Neural cell (in vitro differentiated cells): ENCODE measurements around the gene RAB22A. TPM values are rescaled to one million over a fixed set of nuclear protein-coding genes. Genes with fewer than 3 reads are reported as not detected.

Experiments
- H2AFZ ChIP-seq: fragments of 200-600, 300-800 bp; sonication (generic), shearing (Covaris generic); 2 replicates; pipeline ENCODE4 v1.6.0; 2014; ENCODE audit warnings: low read depth, mild to moderate bottlenecking, antibody characterized with exemption, low read length, moderate library complexity
- H3F3A ChIP-seq: fragments of 200-600 bp; shearing (Covaris generic); 2 replicates; pipeline ENCODE4 v1.6.1; 2016; ENCODE audit warnings: mild to moderate bottlenecking, moderate library complexity, mixed read lengths, antibody characterized with exemption, low read length; ENCODE audit not compliant: insufficient read depth, poor library complexity, severe bottlenecking
- H3K27ac ChIP-seq: fragments of 200-600, 300-800 bp; sonication (generic), shearing (Covaris generic); 2 replicates; pipeline ENCODE4 v1.5.1; 2014; ENCODE audit warnings: mild to moderate bottlenecking, low read length, moderate library complexity
- H3K27me3 ChIP-seq: fragments of 300-800, 200-600 bp; sonication (generic), shearing (Covaris generic); 2 replicates; pipeline ENCODE4 v1.6.0; 2014; ENCODE audit warnings: mild to moderate bottlenecking, low read depth, low read length, moderate library complexity; ENCODE audit not compliant: insufficient read depth
- H3K36me3 ChIP-seq: fragments of 300-800, 200-600 bp; sonication (generic), shearing (Covaris generic); 2 replicates; pipeline ENCODE4 v1.5.1; 2014; ENCODE audit warnings: mild to moderate bottlenecking, antibody characterized with exemption, low read length, moderate library complexity; ENCODE audit not compliant: insufficient read depth
- H3K4me2 ChIP-seq: fragments of 300-800, 200-600 bp; sonication (generic), shearing (Covaris generic); 2 replicates; pipeline ENCODE4 v1.6.0; 2014; ENCODE audit warnings: mild to moderate bottlenecking, low read length
- H3K4me3 ChIP-seq: fragments of 300-800, 200-600 bp; sonication (generic), shearing (Covaris generic); 2 replicates; pipeline ENCODE4 v1.5.1; 2014; ENCODE audit warnings: mild to moderate bottlenecking, low read length, moderate library complexity
- H3K79me2 ChIP-seq: fragments of 200-600 bp; shearing (Covaris generic); replicated peaks from 2 replicates; pipeline ENCODE4 v1.6.0; 2014; ENCODE audit warnings: mild to moderate bottlenecking, low read length, moderate library complexity; ENCODE audit not compliant: insufficient read depth
- H3K9ac ChIP-seq: fragments of 300-800, 200-600 bp; sonication (generic), shearing (Covaris generic); 2 replicates; pipeline ENCODE4 v1.6.1; 2016; ENCODE audit warnings: mild to moderate bottlenecking, low read length, mixed read lengths
- H3K9me2 ChIP-seq: fragments of 200-600 bp; shearing (Covaris generic); 2 replicates; pipeline ENCODE4 v1.6.1; 2016; ENCODE audit warnings: mild to moderate bottlenecking, low read length, mixed read lengths; ENCODE audit not compliant: insufficient read depth
- H3K9me3 ChIP-seq: fragments of 200-600, 300-800 bp; sonication (generic), shearing (Covaris generic); 2 replicates; pipeline ENCODE4 v1.6.1; 2016; ENCODE audit warnings: mild to moderate bottlenecking, mixed run types, low read length, moderate library complexity, mixed read lengths
- H4K20me1 ChIP-seq: fragments of 200-600 bp; shearing (Covaris generic); 2 replicates; pipeline ENCODE4 v1.6.1; 2016; ENCODE audit warnings: mild to moderate bottlenecking, mixed run types; ENCODE audit not compliant: insufficient read depth
- CTCF ChIP-seq: fragments of 450-650 bp; IDR thresholded peaks from 2 replicates; pipeline ENCODE4 v1.5.1; 2014; ENCODE audit warnings: antibody characterized with exemption, mild to moderate bottlenecking, moderate library complexity; ENCODE audit not compliant: poor library complexity, severe bottlenecking
- EP300 ChIP-seq: fragments of 450-650 bp; conservative IDR thresholded peaks from 2 replicates; pipeline ENCODE4 v1.6.1; 2014; ENCODE audit warnings: antibody characterized with exemption, mild to moderate bottlenecking, moderate library complexity; ENCODE audit not compliant: poor library complexity, severe bottlenecking
- EZH2 ChIP-seq: fragments of 200-600, 300-800 bp; shearing (Covaris generic), sonication (generic); IDR thresholded peaks from 2 replicates; pipeline ENCODE4 v1.6.1; 2014; ENCODE audit warnings: antibody characterized with exemption, low read length, borderline replicate concordance, mild to moderate bottlenecking; ENCODE audit not compliant: insufficient read depth, poor library complexity, severe bottlenecking
- MXI1 ChIP-seq: fragments of 450-650 bp; conservative IDR thresholded peaks from 2 replicates; pipeline ENCODE4 v1.6.1; 2014; ENCODE audit warnings: antibody characterized with exemption, mild to moderate bottlenecking; ENCODE audit not compliant: poor library complexity, severe bottlenecking
- POLR2AphosphoS5 ChIP-seq: IDR thresholded peaks from 2 replicates; pipeline ENCODE4 v1.6.1; 2012
- RAD21 ChIP-seq: fragments of 450-650 bp; conservative IDR thresholded peaks from 2 replicates; pipeline ENCODE4 v1.6.1; 2014; ENCODE audit warnings: antibody characterized with exemption, mild to moderate bottlenecking, moderate library complexity
- SMC3 ChIP-seq: fragments of 450-650 bp; conservative IDR thresholded peaks from 2 replicates; pipeline ENCODE4 v1.6.1; 2014; ENCODE audit warnings: antibody characterized with exemption, mild to moderate bottlenecking, moderate library complexity; ENCODE audit not compliant: poor library complexity
- TAF1 ChIP-seq: IDR thresholded peaks from 2 replicates; pipeline ENCODE4 v1.6.1; 2012; ENCODE audit warnings: low read depth
- polyA plus RNA-seq: library from polyadenylated mRNA; depleted of rRNA; stranded (reverse); fragments of >200 nt; gene quantifications from 2 replicates; pipeline ENCODE4 v1.2.3, GENCODE V29; 2014
- TF ChIP-seq, protein P1 (sequence below): IDR thresholded peaks from 2 replicates; pipeline ENCODE4 v1.6.1; 2012; ENCODE audit warnings: borderline replicate concordance

The RAB22A gene
- polyA plus RNA-seq, 1 donor from 2014 or later = 15.7 TPM

- H3K9ac ChIP-seq = no peak overlapping the region
- TF ChIP-seq POLR2AphosphoS5 (no peak), EP300 (no peak), TAF1 (no peak), CTCF (no peak), EZH2 (no peak), SMC3 (no peak), RAD21 (no peak), MXI1 (no peak)
- TF ChIP-seq, protein P1, sequence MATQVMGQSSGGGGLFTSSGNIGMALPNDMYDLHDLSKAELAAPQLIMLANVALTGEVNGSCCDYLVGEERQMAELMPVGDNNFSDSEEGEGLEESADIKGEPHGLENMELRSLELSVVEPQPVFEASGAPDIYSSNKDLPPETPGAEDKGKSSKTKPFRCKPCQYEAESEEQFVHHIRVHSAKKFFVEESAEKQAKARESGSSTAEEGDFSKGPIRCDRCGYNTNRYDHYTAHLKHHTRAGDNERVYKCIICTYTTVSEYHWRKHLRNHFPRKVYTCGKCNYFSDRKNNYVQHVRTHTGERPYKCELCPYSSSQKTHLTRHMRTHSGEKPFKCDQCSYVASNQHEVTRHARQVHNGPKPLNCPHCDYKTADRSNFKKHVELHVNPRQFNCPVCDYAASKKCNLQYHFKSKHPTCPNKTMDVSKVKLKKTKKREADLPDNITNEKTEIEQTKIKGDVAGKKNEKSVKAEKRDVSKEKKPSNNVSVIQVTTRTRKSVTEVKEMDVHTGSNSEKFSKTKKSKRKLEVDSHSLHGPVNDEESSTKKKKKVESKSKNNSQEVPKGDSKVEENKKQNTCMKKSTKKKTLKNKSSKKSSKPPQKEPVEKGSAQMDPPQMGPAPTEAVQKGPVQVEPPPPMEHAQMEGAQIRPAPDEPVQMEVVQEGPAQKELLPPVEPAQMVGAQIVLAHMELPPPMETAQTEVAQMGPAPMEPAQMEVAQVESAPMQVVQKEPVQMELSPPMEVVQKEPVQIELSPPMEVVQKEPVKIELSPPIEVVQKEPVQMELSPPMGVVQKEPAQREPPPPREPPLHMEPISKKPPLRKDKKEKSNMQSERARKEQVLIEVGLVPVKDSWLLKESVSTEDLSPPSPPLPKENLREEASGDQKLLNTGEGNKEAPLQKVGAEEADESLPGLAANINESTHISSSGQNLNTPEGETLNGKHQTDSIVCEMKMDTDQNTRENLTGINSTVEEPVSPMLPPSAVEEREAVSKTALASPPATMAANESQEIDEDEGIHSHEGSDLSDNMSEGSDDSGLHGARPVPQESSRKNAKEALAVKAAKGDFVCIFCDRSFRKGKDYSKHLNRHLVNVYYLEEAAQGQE = no peak
- H3K36me3 ChIP-seq = no peaks in the 10 kb centered on the region
- no peak overlapping the region for H3K27ac ChIP-seq
- H3K79me2 ChIP-seq = peaks cover 71% of the 10 kb centered on the region
- H3K4me2 ChIP-seq = no peak overlapping the region
- H4K20me1 ChIP-seq = no peaks in the 10 kb centered on the region
- H3F3A ChIP-seq = peaks cover 3% of the 10 kb centered on the region
- no peaks in the 10 kb centered on the region for H3K27me3 ChIP-seq
- no peaks in the 10 kb centered on the region for H3K9me2 ChIP-seq
- H3K4me3 ChIP-seq = no peak overlapping the region
- no peaks in the 10 kb centered on the region for H3K9me3 ChIP-seq
- no peak overlapping the region for H2AFZ ChIP-seq
Observed at GRCh38 chr20:58392286-58392685, 82.8 kb downstream of the RAB22A start.

- TF ChIP-seq MXI1 (no peak), RAD21 (no peak), CTCF (no peak), POLR2AphosphoS5 (no peak), EZH2 (no peak), TAF1 (no peak), SMC3 (no peak), EP300 (no peak)
- TF ChIP-seq, protein P1 = no peak
- Histone ChIP-seq H3K9me3 (no peaks in the 10 kb centered on the region), H3F3A (peaks cover 3% of the 10 kb centered on the region), H4K20me1 (no peaks in the 10 kb centered on the region), H3K4me2 (no peak overlapping the region), H3K79me2 (peaks cover 81% of the 10 kb centered on the region), H3K9ac (no peak overlapping the region), H3K9me2 (no peaks in the 10 kb centered on the region), H3K4me3 (no peak overlapping the region), H2AFZ (no peak overlapping the region), H3K27me3 (no peaks in the 10 kb centered on the region), H3K27ac (no peak overlapping the region), H3K36me3 (no peaks in the 10 kb centered on the region)
Observed at GRCh38 chr20:58393299-58393698, 83.8 kb downstream of the RAB22A start.
